ENCODE measurements around the gene FLNC. TPM values are rescaled to one million over a fixed set of nuclear protein-coding genes. Genes with fewer than 3 reads are reported as not detected.

Gene FLNC
- total and polyA plus RNA-seq, 9 of the 15 experiments (the other 6 are each of a cell fraction or from before 2014, with no cell fraction given): 0.90 to 155 (median 28.8) TPM

- TF ChIP-seq, protein P1, sequence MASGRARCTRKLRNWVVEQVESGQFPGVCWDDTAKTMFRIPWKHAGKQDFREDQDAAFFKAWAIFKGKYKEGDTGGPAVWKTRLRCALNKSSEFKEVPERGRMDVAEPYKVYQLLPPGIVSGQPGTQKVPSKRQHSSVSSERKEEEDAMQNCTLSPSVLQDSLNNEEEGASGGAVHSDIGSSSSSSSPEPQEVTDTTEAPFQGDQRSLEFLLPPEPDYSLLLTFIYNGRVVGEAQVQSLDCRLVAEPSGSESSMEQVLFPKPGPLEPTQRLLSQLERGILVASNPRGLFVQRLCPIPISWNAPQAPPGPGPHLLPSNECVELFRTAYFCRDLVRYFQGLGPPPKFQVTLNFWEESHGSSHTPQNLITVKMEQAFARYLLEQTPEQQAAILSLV (tag; IDR thresholded peaks at IDR 0.05): no peak
- TF ChIP-seq, protein P2, sequence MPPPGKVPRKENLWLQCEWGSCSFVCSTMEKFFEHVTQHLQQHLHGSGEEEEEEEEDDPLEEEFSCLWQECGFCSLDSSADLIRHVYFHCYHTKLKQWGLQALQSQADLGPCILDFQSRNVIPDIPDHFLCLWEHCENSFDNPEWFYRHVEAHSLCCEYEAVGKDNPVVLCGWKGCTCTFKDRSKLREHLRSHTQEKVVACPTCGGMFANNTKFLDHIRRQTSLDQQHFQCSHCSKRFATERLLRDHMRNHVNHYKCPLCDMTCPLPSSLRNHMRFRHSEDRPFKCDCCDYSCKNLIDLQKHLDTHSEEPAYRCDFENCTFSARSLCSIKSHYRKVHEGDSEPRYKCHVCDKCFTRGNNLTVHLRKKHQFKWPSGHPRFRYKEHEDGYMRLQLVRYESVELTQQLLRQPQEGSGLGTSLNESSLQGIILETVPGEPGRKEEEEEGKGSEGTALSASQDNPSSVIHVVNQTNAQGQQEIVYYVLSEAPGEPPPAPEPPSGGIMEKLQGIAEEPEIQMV (tag; conservative IDR thresholded peaks at IDR 0.05; ENCODE audit: low read depth): no peak
- TF ChIP-seq ZNF695 (CRISPR knock-in tag; IDR thresholded peaks at IDR 0.05): no peak
- no peak for TF ChIP-seq HNRNPL (IDR thresholded peaks at IDR 0.05; ENCODE audit: low read depth, low read length)
- no peak for TF ChIP-seq MCM3 (IDR thresholded peaks at IDR 0.05)
- TF ChIP-seq HCFC1 (IDR thresholded peaks at IDR 0.05; ENCODE audit: low read depth, low read length): no peak
- no peak for TF ChIP-seq NFIX (CRISPR knock-in tag; IDR thresholded peaks at IDR 0.05; ENCODE audit: low read depth)
- no peak for TF ChIP-seq CSDE1 (IDR thresholded peaks at IDR 0.05)
- TF ChIP-seq UBTF (IDR thresholded peaks at IDR 0.05; ENCODE audit: borderline replicate concordance in 1 of 2, low read depth in 2 of 2, low read length in 2 of 2): peak in 1 of 2 experiments; percentile 51; a peak in 2 of 4 replicates
- TF ChIP-seq, protein P3, sequence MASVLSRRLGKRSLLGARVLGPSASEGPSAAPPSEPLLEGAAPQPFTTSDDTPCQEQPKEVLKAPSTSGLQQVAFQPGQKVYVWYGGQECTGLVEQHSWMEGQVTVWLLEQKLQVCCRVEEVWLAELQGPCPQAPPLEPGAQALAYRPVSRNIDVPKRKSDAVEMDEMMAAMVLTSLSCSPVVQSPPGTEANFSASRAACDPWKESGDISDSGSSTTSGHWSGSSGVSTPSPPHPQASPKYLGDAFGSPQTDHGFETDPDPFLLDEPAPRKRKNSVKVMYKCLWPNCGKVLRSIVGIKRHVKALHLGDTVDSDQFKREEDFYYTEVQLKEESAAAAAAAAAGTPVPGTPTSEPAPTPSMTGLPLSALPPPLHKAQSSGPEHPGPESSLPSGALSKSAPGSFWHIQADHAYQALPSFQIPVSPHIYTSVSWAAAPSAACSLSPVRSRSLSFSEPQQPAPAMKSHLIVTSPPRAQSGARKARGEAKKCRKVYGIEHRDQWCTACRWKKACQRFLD (CRISPR knock-in tag; IDR thresholded peaks at IDR 0.05): no peak
- TF ChIP-seq ATF7 (IDR thresholded peaks at IDR 0.05): peak; percentile 41; the same call in 1 of the 2 replicates
- peak; percentile 60 for TF ChIP-seq SMC3 (conservative IDR thresholded peaks at IDR 0.05; ENCODE audit: insufficient read depth, low read depth, low read length)
- TF ChIP-seq FOXK2 (conservative IDR thresholded peaks at IDR 0.05 in 1 of 2, IDR thresholded peaks at IDR 0.05 in 1 of 2; ENCODE audit: low read depth in 2 of 2): no peak
- no peak for TF ChIP-seq ZNF146 (CRISPR knock-in tag; IDR thresholded peaks at IDR 0.05; ENCODE audit: unreplicated experiment)
- no peak for TF ChIP-seq NR4A1 (CRISPR knock-in tag; IDR thresholded peaks at IDR 0.05)
- 0 out of 2 replicates have a peak, but pooled peaks have one; percentile 52 for TF ChIP-seq NR4A1 (tag; IDR thresholded peaks at IDR 0.05)
- TF ChIP-seq, protein P4, sequence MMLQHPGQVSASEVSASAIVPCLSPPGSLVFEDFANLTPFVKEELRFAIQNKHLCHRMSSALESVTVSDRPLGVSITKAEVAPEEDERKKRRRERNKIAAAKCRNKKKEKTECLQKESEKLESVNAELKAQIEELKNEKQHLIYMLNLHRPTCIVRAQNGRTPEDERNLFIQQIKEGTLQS (IDR thresholded peaks at IDR 0.05): no peak
- TF ChIP-seq, protein P4 (CRISPR knock-in tag; conservative IDR thresholded peaks at IDR 0.05): no peak
- TF ChIP-seq GABPA (tag; conservative IDR thresholded peaks at IDR 0.05; ENCODE audit: low read depth): no peak
- no peak for TF ChIP-seq ZNF133 (CRISPR knock-in tag; IDR thresholded peaks at IDR 0.05)
- TF ChIP-seq HMBOX1 (IDR thresholded peaks at IDR 0.05): peak; percentile 80
Measured at GRCh38 chr7:128863433-128863989, 33.3 kb downstream of the FLNC start (continued).
